Dermis blood vessel endothelial cell (primary cell): ENCODE data around the gene TMED10. TPM values are rescaled to one million over a fixed set of nuclear protein-coding genes. Genes with fewer than 3 reads are reported as not detected.
A peak's percentile ranks its signal among the peaks of the same experiment; 100 is the strongest.
"Not testable (repeated sequence)": the region's sequence is repeated elsewhere in the genome, so short reads cannot be mapped to it uniquely, and the experiment has no call there.

Experiments
- DNase-seq: peaks from one replicate; pipeline ENCODE4 v3.0.0; 2010
- total RNA-seq: library from RNA; depleted of rRNA; stranded (reverse); fragments of >200 nt; gene quantifications from 2 replicates; pipeline ENCODE4 v1.2.3, GENCODE V29; 2014

The TMED10 gene
- total RNA-seq, 1 donor from 2014 or later, result 271 TPM

DNA sequence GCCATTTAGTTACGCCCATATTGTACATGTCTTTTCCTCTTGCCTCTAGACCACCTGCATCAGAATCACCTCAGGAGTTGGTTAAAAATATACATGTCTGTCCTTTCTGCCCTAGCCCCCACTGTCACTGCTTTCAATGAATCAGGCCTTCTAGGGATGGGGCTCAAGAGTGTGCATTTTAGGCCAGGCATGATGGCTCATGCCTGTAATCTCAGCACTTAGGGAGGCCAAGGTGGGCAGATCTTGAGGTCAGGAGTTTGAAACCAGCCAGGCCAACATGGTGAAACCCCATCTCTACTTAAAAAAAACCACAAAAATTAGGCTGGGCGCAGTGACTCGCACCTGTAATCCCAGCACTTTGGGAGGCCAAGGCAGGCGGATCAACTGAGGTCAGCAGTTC lies 13.6 kb upstream of the TMED10 start:
- no peak for DNase-seq

GRCh38 chr14:75188520-75189268 lies 12.3 kb upstream of the TMED10 start:
- DNase-seq, result no peak

DNA sequence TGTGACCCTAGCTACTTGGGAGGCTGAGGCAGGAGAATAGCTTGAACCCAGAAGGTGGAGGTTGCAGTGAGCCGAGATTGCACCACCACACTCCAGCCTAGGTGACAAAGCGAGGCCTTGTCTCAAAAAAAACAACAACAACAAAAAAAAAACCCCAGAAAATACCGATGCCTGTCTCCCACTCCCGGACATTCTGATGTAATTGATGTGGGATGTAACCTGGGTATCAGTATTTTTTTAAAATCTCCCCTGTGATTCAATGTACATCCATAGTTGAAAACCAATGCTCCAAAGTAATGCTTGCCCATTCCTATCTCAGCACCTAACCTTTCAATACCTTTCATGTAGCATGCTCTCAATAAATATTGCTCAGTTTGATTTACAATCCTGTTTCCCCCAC lies 11.7 kb upstream of the TMED10 start:
- no peak for DNase-seq

DNA sequence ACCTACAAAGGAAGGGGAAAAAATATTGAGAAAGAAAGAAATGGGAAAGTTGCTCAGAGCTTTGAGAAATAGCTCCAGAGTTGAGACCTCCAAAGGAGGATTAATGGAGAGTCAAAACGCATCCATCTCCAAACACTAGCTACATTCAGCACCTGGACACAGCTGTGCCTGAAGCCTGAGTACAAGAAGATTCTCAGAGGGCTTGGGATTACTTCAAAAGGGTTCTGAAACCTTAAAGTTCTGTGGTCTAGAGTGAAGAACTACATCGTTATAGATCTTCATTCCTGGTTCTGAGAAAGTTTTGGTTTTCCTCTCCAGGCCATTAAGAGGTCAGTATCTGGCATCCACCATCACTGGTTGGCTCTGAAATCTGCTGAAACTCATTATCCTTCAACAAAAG lies 10.5 kb upstream of the TMED10 start:
- DNase-seq, result no peak

GRCh38 chr14:75185251-75186040 lies 9.0 kb upstream of the TMED10 start:
- DNase-seq, result no peak

DNA sequence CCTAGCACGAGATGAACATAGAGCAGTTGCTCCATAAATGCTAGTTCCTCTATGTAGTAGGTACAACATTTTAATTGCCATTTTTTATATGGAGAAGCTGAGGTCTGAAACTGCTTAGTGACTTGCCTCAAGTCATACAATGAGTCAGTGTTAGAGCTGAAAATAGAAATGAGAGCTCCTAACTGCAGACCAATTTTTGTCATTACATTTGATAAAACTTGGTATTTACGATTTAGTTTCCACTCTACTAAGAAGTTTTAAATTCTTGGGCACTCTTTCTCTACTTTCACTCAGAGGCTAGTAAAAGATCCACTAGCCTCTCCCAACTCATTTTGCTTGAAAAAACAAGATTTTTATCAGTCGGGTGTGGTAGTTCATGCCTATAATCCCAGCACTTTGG lies 8.1 kb upstream of the TMED10 start:
- DNase-seq, result no peak

- no peak for DNase-seq
Observed at GRCh38 chr14:75184039-75184438, 7.6 kb upstream of the TMED10 start.

GRCh38 chr14:75183225-75183624 lies 6.8 kb upstream of the TMED10 start:
- no peak for DNase-seq

- DNase-seq, result no peak
Observed at GRCh38 chr14:75182821-75183220, 6.4 kb upstream of the TMED10 start.

DNA sequence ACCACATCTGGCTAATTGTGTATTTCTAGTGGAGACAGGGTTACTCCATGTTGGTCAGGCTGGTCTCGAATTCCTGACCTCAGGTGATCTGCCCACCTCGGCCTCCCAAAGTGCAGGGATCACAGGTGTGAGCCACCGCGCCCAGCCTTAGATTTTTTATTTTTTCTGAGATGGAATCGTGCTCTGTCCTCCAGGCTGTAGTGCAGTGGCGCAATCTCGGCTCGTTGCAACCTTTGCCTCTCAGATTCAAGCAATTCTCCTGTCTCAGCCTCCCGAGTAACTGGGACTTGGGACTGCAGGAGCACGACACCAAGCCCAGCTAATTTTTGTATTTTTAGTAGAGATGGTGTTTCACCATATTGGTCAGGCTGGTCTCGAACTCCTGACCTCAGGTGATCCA lies 5.8 kb upstream of the TMED10 start:
- not testable (repeated sequence) for DNase-seq

GRCh38 chr14:75181293-75182062 lies 5.1 kb upstream of the TMED10 start:
- DNase-seq, result no peak

DNA sequence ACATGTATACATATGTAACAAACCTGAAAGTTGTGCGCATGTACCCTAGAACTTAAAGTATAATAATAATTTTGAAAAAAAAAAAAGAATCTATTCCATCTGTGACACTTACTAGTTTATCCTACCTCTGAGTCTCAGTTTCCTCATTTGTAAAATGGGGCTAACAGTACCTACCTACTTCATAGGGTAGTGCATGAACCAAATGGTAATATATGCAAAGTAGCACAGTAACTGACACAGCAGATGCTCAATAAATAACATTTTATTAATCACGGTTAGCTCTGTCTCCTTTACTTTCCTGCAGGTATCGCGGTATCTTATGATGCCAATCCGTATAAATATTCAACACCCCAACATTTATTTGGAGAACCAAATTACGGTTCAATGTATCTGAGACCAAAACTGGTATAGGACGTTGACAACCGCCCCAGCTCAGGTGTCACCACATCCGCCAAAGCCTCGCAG lies 703 bp downstream of the TMED10 start:
- no peak for DNase-seq

- DNase-seq, result no peak
Observed at GRCh38 chr14:75174066-75174465, 2.3 kb downstream of the TMED10 start.

- DNase-seq, result no peak
Observed at GRCh38 chr14:75170772-75171171, 5.6 kb downstream of the TMED10 start.

- DNase-seq, result no peak
Observed at GRCh38 chr14:75168586-75169335, 7.7 kb downstream of the TMED10 start.

DNA sequence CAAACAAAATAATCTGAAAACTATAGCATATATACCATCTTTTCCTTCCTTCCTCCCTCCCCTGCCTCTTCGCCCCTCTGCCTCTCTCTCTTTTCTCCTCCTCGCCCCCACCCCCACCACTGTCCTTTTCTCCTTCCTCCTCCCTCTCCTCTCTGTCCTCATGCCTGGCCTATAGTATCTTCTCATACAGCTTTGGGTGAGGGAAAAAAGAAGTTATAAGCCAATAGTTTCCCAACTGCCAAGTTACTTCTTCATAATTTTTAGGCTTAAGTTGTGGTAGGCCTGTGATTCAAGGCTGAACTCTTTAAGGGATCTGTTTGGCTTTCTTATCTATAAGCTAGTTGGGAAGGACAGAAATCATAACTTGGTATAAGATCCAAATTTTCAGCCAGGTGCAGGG lies 9.1 kb downstream of the TMED10 start:
- DNase-seq, result no peak

DNA sequence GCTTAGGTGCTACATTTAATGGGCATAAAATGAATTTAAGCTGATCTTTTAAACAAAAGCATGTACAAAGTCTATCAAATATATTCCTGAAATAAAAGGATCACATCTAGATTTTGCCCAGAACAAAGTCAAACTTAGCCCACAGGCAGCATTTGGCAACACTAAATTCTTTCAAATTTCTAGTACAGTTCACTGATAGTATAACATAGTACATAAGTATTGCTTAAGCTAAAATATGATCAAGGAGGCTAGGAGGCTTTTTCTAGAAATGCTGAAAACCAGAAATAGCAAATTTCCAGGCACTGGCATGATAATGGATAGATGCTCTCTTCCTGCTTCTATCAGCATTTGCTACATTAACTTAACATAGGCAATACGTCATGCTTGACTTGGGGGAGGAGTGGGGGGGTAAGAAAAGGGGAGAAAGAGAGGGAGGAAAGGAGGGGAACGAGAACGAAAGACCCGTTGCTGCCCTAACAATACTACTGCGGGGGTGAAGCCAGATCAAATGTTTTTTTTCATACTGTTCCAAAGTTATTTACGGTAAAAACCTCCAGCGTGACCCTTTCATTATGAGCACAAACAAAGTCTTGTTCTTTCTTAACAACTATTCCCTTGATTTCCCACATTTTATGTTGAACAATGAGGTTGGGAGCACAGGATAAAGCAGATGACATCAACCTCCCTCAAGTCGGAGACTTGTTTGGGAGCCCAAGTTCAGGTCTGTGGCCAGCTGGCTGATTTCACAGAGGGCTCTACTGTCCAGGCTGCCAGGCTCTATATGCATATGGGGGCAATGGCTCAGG lies 10.6 kb downstream of the TMED10 start:
- DNase-seq, result peak; percentile 39

DNA sequence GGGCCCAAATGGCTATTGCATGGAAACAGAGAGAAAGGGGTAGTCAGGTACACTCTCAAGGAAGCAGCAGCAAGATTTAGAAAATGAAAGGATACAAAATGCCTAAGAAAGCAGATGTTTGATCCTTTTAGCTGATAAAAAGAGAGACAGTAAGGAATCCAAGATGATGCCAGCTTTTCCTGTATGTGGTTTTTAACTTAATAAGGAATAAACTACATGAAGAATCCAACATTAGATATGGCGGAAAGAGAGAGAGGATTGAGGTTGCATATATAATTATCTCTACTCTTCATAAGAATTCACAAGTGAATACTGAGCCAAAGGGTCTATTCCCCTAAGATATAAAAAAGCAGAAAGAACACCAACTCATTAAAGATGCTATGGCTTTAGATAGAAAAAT lies 11.6 kb downstream of the TMED10 start:
- DNase-seq, result no peak

DNA sequence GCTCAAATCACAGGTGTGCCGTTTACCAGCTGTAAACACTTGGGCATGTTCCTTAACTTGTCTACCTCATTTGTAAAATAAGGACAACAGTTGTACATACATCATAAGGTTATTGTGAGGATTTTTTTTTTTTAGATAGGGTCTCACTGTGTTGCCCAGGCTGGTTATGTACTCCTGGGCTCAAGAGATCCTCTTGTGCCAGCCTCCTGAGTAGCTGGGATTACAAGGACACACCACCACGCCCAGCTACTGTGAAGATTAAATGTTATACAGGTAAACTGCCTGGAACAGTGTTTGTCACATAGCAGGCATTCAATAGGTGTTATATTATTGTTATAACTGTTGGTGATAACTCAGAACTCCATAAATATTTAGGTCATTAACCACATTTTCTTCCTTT lies 12.7 kb downstream of the TMED10 start:
- no peak for DNase-seq

DNA sequence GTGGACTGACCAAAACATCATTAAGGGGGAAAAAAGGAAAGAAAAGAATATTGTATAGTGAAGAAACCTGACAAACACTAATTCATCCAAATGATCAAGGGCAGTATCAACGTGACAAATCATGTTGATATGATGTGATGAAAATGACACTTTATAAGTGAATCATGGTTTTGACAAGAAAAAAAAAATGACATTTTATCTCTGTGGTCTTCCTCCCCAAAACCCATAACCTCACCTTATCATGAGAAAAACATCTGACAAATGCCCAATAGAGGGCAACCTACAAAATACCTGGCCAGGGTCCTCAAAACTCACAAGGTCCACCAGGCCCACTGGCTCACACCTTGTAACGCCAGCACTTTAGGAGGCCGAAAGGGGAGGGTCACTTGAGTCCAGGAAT lies 13.8 kb downstream of the TMED10 start:
- no peak for DNase-seq

DNA sequence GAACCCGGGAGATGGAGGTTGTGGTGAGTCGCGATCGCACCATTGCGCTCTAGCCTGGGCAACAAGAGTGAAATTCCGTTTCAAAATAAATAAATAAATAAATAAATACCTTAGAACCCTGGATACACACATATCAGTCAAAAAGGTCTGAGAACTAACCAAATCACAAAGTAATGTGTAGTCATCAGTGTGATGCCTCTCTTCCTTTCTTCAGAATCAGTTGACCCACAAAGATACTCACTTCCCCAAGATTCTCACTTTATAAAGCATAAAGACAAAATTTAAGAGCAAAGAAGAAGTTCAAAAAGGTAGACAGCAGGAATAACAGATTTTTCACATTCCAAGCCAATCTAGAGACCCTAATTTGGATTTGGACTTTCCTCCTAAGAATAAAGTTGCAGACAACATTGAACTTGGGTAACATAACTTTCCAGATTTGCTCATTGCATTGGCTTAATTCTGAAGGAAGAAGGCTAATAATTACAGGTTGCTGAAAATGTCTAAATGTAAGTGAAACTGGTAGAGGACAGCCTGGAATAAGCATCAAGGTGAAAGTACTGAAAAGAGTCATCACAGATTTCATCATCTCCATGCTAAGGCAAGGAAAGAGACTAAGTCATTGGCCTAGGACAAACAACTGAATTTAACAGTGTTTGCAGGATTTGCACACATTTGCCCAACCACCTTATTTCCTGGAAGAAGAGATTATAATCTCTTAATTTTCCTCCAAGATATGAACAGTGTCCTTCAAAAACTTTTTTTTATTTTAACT lies 17.4 kb downstream of the TMED10 start:
- no peak for DNase-seq
